Right lobe of liver (tissue), 4 donors: Measurements from ENCODE around the gene PPP4R4.

Experiments used
- POLR2A ChIP-seq: fragments of 450-650 bp; IDR thresholded peaks from one replicate; pipeline ENCODE4 v1.6.1; 2017; ENCODE audit warnings: antibody characterized with exemption, mild to moderate bottlenecking
- TF ChIP-seq, protein P1 (sequence below), 4 donors: fragments of 200-600 bp in 3 of 4; fragments of 450-650 bp in 1 of 4; IDR thresholded peaks; one replicate each; pipeline versions ENCODE4 v1.5.1 to v1.8.0; 2016 to 2022; ENCODE audit warnings: antibody characterized with exemption in 4 of 4, mild to moderate bottlenecking in 2 of 4
- donor health status: DM: no; HTN: no; CAD: no.
- donor health status: DM: no; HTN: no; CAD: no.
- donor health status: DM: no; HTN: yes; CAD: no.

GRCh38 chr14:94179244-94179643 lies 5.1 kb downstream of the PPP4R4 start:
- TF ChIP-seq, protein P1, sequence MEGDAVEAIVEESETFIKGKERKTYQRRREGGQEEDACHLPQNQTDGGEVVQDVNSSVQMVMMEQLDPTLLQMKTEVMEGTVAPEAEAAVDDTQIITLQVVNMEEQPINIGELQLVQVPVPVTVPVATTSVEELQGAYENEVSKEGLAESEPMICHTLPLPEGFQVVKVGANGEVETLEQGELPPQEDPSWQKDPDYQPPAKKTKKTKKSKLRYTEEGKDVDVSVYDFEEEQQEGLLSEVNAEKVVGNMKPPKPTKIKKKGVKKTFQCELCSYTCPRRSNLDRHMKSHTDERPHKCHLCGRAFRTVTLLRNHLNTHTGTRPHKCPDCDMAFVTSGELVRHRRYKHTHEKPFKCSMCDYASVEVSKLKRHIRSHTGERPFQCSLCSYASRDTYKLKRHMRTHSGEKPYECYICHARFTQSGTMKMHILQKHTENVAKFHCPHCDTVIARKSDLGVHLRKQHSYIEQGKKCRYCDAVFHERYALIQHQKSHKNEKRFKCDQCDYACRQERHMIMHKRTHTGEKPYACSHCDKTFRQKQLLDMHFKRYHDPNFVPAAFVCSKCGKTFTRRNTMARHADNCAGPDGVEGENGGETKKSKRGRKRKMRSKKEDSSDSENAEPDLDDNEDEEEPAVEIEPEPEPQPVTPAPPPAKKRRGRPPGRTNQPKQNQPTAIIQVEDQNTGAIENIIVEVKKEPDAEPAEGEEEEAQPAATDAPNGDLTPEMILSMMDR (IDR thresholded peaks at IDR 0.05) = no peak
- no peak for TF ChIP-seq POLR2A
